Caco-2 (cell line): Measurements from ENCODE around the gene CFAP141. TPM values are rescaled to one million over a fixed set of nuclear protein-coding genes. Genes with fewer than 3 reads are reported as not detected.
A peak's percentile ranks its signal among the peaks of the same experiment; 100 is the strongest.

Experiments
- BruUV-seq: library from RNA; stranded (reverse); fragments of 400-500 nt; replicated peaks from 2 replicates; lab custom pipeline; 2021; lab: Mats Ljungman, UMichigan
- CTCF ChIA-PET: fragments of 300-600 bp; sonication (Branson Sonifier 250); formaldehyde crosslinking; loops from one replicate; lab custom pipeline; 2022; ENCODE audit warnings: antibody characterized with exemption; lab: Charles Lee
- POLR2A ChIA-PET: fragments of 300-600 bp; sonication (Branson Sonifier 250); formaldehyde crosslinking; loops from one replicate; lab custom pipeline; 2022; ENCODE audit warnings: antibody characterized with exemption; lab: Charles Lee
- DNase-seq, 2 experiments: peaks; one replicate each; pipeline versions ENCODE4 v3.0.0 to v3.0.0-alpha.2; 2020 to 2022
- H3K27me3 ChIP-seq: replicated peaks from 2 replicates; pipeline ENCODE4 v1.6.0; 2011; ENCODE audit warnings: low read length; ENCODE audit not compliant: control insufficient read depth, insufficient read depth
- H3K36me3 ChIP-seq: 2 replicates; pipeline ENCODE4 v1.5.1; 2011; ENCODE audit warnings: low read length; ENCODE audit not compliant: control insufficient read depth, insufficient read depth
- H3K4me1 ChIP-seq: fragments of 250-450 bp; sonication (Bioruptor Pico); 2 replicates; pipeline ENCODE4 v1.5.1; 2020; ENCODE audit warnings: mild to moderate bottlenecking
- H3K4me3 ChIP-seq: 2 replicates; pipeline ENCODE4 v1.5.1; 2011; ENCODE audit warnings: low read depth, mild to moderate bottlenecking, control low read depth, low read length
- H3K9me3 ChIP-seq: fragments of 250-450 bp; sonication (Bioruptor Pico); 2 replicates; pipeline ENCODE4 v1.5.1; 2020; ENCODE audit warnings: mild to moderate bottlenecking, moderate library complexity
- H3K27ac Mint-ChIP-seq: one replicate; pipeline ENCODE4 v1.8.0; 2022; ENCODE audit warnings: mixed read lengths; ENCODE audit not compliant: unreplicated experiment
- H3K27me3 Mint-ChIP-seq: one replicate; pipeline ENCODE4 v1.8.0; 2022; ENCODE audit warnings: mixed read lengths; ENCODE audit not compliant: insufficient read depth, unreplicated experiment
- H3K36me3 Mint-ChIP-seq: one replicate; pipeline ENCODE4 v1.8.0; 2022; ENCODE audit warnings: mild to moderate bottlenecking, mixed read lengths; ENCODE audit not compliant: insufficient read depth, unreplicated experiment
- H3K4me1 Mint-ChIP-seq: one replicate; pipeline ENCODE4 v1.8.0; 2022; ENCODE audit warnings: low read depth, mixed read lengths; ENCODE audit not compliant: unreplicated experiment
- H3K4me3 Mint-ChIP-seq: one replicate; pipeline ENCODE4 v1.8.0; 2022; ENCODE audit warnings: mild to moderate bottlenecking, moderate library complexity, mixed read lengths; ENCODE audit not compliant: unreplicated experiment
- H3K9me3 Mint-ChIP-seq: one replicate; pipeline ENCODE4 v1.8.0; 2022; ENCODE audit warnings: mixed read lengths; ENCODE audit not compliant: unreplicated experiment
- intact Hi-C: fragments of 100-400 bp; cut with micrococcal nuclease; formaldehyde crosslinking; loops from one replicate; pipeline ENCODE4 v1.10.0; 2022; ENCODE audit not compliant: unreplicated experiment
- total RNA-seq: library from RNA; stranded (reverse); gene quantifications from 2 replicates; pipeline ENCODE4 v1.2.3, GENCODE V29; 2022
- TF ChIP-seq, protein P1 (sequence below), 2 experiments: fragments of 200-600 bp in 1 of 2; IDR thresholded peaks; 1 replicate in 1 of 2; 2 replicates in 1 of 2; pipeline versions ENCODE4 v1.5.1 to v1.8.0; 2011 to 2022; ENCODE audit warnings: antibody characterized with exemption in 1 of 2, control low read depth in 1 of 2, inconsistent platforms in 1 of 2, low read depth in 1 of 2, low read length in 1 of 2, mild to moderate bottlenecking in 1 of 2, moderate library complexity in 1 of 2; ENCODE audit not compliant: insufficient read depth in 1 of 2, severe bottlenecking in 1 of 2, unreplicated experiment in 1 of 2

CFAP141 gene
- total RNA-seq, 1 experiment from 2014 or later: not detected

DNA sequence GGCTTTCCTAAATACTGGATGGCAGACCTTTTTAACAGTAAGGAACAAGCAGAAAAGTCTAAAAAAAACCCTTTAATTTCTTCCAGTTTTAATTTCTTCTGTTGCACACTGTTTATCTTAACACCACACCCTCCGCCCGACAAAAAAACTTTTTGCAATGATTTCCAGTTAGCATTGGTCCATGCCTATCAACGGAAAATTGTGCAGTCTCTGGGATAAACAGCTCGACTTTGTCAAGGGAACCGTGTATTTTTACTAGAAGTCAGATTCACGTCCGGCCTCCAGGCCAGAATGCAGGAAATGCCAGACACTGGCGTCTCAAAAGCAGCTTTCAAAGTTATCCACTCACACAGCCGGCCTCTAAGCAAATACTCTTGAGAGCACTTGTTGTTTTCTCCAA is 50.9 kb downstream of the CFAP141 start:
- Mint-ChIP-seq H3K4me3 (no peak overlapping the region), H3K27me3 (no peaks in the 10 kb centered on the region), H3K9me3 (no peaks in the 10 kb centered on the region), H3K27ac (no peak overlapping the region), H3K36me3 (peaks cover 61% of the 10 kb centered on the region), H3K4me1 (peaks cover 18% of the 10 kb centered on the region)
- Histone ChIP-seq H3K36me3 (no peaks in the 10 kb centered on the region; the same call in none of the 2 replicates), H3K27me3 (no peaks in the 10 kb centered on the region), H3K4me1 (peaks cover 13% of the 10 kb centered on the region; the same call in 1 of the 2 replicates), H3K9me3 (no peaks in the 10 kb centered on the region), H3K4me3 (no peak overlapping the region)
- CTCF ChIA-PET: interaction anchor here (0.7 kb wide), 1 partner anchor 180 kb away, joined by 4 read pairs; no protein-coding TSS in a partner anchor
- intact Hi-C loops: no loop called here
- no TSS peak for BruUV-seq
- POLR2A ChIA-PET: interaction anchor here (0.6 kb wide), 1 partner anchor 121 kb away, joined by 4 read pairs; no protein-coding TSS in a partner anchor
- no peak for DNase-seq
- TF ChIP-seq, protein P1, sequence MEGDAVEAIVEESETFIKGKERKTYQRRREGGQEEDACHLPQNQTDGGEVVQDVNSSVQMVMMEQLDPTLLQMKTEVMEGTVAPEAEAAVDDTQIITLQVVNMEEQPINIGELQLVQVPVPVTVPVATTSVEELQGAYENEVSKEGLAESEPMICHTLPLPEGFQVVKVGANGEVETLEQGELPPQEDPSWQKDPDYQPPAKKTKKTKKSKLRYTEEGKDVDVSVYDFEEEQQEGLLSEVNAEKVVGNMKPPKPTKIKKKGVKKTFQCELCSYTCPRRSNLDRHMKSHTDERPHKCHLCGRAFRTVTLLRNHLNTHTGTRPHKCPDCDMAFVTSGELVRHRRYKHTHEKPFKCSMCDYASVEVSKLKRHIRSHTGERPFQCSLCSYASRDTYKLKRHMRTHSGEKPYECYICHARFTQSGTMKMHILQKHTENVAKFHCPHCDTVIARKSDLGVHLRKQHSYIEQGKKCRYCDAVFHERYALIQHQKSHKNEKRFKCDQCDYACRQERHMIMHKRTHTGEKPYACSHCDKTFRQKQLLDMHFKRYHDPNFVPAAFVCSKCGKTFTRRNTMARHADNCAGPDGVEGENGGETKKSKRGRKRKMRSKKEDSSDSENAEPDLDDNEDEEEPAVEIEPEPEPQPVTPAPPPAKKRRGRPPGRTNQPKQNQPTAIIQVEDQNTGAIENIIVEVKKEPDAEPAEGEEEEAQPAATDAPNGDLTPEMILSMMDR (IDR thresholded peaks at IDR 0.05; ENCODE audit: insufficient read depth in 1 of 2, low read depth in 1 of 2, low read length in 1 of 2, severe bottlenecking in 1 of 2, unreplicated experiment in 1 of 2): no peak

- H3K4me3 ChIP-seq: no peak within 1 kb of the TSS
- TF ChIP-seq, protein P1 (IDR thresholded peaks at IDR 0.05; ENCODE audit: insufficient read depth in 1 of 2, low read depth in 1 of 2, low read length in 1 of 2, severe bottlenecking in 1 of 2, unreplicated experiment in 1 of 2): no peak
- H3K9me3 ChIP-seq: no peaks in the 10 kb centered on the region
- ChIA-PET CTCF (interaction anchor here (0.7 kb wide), 1 partner anchor 180 kb away, joined by 4 read pairs; no protein-coding TSS in a partner anchor), POLR2A (interaction anchor here (0.5 to 0.6 kb wide), 2 partner anchors 122 to 1352 kb away, joined by 3 to 4 read pairs; no protein-coding TSS in a partner anchor)
- BruUV-seq: no TSS peak
- no peak for DNase-seq
- Mint-ChIP-seq H3K9me3 (no peaks in the 10 kb centered on the region), H3K4me3 (no peak within 1 kb of the TSS), H3K36me3 (peaks cover 55% of the 10 kb centered on the region), H3K4me1 (peaks cover 18% of the 10 kb centered on the region), H3K27ac (peak within 1 kb of the TSS; percentile 33), H3K27me3 (no peaks in the 10 kb centered on the region)
- peaks cover 13% of the 10 kb centered on the region; the same call in 1 of the 2 replicates for H3K4me1 ChIP-seq
- intact Hi-C loops: no loop called here
- no peaks in the 10 kb centered on the region; the same call in none of the 2 replicates for H3K36me3 ChIP-seq
- no peaks in the 10 kb centered on the region for H3K27me3 ChIP-seq
Measured at GRCh38 chr1:154154534-154155191, 51.5 kb downstream of the CFAP141 start, which contains the start of gene NUP210L. NUP210L (minus strand) TSS chr1:154155073.

DNA sequence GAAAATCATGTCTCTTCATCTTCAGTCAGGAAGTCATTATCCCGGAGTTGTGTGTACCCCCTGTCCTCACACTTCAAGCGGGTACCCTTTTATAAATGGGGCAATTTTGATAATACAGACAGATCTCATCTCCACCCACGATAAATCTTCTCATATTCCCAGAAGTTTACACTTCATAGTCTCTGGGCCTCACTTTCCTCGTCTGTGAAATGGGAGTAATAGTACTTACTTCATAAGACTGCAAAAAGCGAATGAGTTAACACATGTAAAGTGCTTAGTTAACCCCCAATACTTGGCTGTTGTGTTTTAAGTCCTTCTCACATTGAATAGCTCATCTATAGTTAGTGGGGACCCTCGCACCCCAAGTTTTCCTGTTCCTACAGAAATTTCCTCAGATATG is 52.1 kb downstream of the CFAP141 start:
- H3K4me1 Mint-ChIP-seq: peaks cover 16% of the 10 kb centered on the region
- H3K27me3 ChIP-seq: no peaks in the 10 kb centered on the region
- POLR2A ChIA-PET: interaction anchor here (0.5 kb wide), 1 partner anchor 1352 kb away, joined by 3 read pairs; no protein-coding TSS in a partner anchor
- H3K4me1 ChIP-seq: peaks cover 13% of the 10 kb centered on the region; the same call in 1 of the 2 replicates
- CTCF ChIA-PET: no interaction called here
- DNase-seq: no peak
- no peak overlapping the region for H3K4me3 ChIP-seq
- peaks cover 49% of the 10 kb centered on the region for H3K36me3 Mint-ChIP-seq
- TF ChIP-seq, protein P1 (IDR thresholded peaks at IDR 0.05; ENCODE audit: insufficient read depth in 1 of 2, low read depth in 1 of 2, low read length in 1 of 2, severe bottlenecking in 1 of 2, unreplicated experiment in 1 of 2): no peak
- H3K36me3 ChIP-seq: no peaks in the 10 kb centered on the region; the same call in none of the 2 replicates
- BruUV-seq: no TSS peak
- no peaks in the 10 kb centered on the region for H3K27me3 Mint-ChIP-seq
- H3K9me3 Mint-ChIP-seq: no peaks in the 10 kb centered on the region
- intact Hi-C loops: no loop called here
- H3K9me3 ChIP-seq: no peaks in the 10 kb centered on the region
- H3K27ac Mint-ChIP-seq: no peak overlapping the region
- no peak overlapping the region for H3K4me3 Mint-ChIP-seq
